ENCODE data around the gene NAB1. TPM values are rescaled to one million over a fixed set of nuclear protein-coding genes. Genes with fewer than 3 reads are reported as not detected.

NAB1 gene
- total RNA-seq, 6 experiments from 2014 or later, result 22.0 to 29.9 (median 23.8) TPM

DNA sequence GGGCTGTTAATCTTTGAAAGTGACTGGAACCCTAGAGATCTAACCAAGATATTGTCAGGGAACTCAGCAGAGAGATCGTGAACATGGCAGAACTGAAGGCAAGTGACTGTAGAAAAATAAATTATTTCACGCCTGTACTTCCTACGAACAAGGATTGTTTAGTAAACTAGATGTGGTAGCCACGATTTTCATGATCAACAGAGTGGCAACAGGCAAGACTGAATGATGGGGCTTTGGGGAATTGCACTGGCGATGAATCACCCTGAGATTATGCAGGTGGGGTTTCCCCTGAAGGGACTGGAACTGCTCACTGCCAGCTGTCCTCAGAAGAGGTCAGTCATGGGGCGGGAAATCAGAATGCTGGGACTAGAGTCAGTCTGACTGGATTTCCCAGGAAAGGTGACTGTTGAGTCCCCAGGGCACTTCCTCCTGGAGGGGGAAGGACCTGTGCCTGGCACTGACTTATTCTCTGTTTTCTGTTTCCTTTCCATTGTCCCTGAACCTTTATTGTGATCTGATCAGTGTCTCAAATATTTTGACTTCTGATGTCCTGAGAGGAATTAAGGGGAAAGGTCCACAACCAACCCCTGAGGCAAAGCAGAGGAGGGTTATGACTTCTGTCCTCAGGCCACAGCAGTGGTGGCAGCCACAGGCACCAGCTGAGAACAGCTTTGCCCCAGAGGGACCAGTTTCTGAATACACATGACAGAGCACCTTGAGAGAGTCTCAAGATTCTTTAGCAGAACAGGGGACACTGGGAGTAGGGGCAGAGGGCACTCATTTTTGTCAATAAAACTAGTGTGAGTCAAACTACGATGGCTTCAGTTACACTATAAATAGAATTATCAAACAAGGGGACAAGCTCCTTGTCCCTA is 70.0 kb downstream of the NAB1 start:
- no peaks in the 10 kb centered on the region for H3K36me3 ChIP-seq
- no peak overlapping the region for H3K4me3 ChIP-seq
- ATAC-seq, result peak; percentile 30 to 94 (median 64)
- intact Hi-C loops (cut with DNase I), result no loop called here
- no peaks in the 10 kb centered on the region for H3K4me1 ChIP-seq
- 38% methylated on average over 7 of the region's 7 CpGs for WGBS (ENCODE audit: insufficient coverage, low coverage, low lambda C conversion rate, missing lambda C conversion rate)
- H3K9me3 ChIP-seq, result no peaks in the 10 kb centered on the region
- no peak overlapping the region for H3K27ac ChIP-seq
- peak in 1 of 3 donors; percentile 56 for DNase-seq
- no peaks in the 10 kb centered on the region for H3K27me3 ChIP-seq
- no peak for TF ChIP-seq POLR2A (IDR thresholded peaks at IDR 0.05)
- TF ChIP-seq, protein P1, sequence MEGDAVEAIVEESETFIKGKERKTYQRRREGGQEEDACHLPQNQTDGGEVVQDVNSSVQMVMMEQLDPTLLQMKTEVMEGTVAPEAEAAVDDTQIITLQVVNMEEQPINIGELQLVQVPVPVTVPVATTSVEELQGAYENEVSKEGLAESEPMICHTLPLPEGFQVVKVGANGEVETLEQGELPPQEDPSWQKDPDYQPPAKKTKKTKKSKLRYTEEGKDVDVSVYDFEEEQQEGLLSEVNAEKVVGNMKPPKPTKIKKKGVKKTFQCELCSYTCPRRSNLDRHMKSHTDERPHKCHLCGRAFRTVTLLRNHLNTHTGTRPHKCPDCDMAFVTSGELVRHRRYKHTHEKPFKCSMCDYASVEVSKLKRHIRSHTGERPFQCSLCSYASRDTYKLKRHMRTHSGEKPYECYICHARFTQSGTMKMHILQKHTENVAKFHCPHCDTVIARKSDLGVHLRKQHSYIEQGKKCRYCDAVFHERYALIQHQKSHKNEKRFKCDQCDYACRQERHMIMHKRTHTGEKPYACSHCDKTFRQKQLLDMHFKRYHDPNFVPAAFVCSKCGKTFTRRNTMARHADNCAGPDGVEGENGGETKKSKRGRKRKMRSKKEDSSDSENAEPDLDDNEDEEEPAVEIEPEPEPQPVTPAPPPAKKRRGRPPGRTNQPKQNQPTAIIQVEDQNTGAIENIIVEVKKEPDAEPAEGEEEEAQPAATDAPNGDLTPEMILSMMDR (IDR thresholded peaks at IDR 0.05), result no peak

DNA sequence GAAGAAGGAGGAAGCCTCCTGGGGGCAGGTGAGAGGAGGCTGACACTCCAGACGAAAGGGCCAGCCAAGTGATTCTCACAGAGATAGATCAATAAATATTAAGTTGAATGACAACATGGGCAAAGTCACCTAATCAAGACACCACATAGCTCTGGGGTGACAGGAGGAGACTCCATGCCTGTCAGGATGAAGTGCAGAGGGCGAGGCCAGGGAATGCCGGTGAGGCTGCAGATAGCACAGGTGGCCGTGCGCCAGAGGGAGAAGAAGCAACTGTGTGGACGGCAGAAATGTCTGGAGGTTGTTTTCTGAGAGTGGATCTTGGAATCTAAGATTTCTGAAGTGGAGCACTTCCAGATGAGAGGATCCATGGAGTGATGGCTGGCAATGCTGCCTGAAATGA is 71.4 kb downstream of the NAB1 start:
- ATAC-seq (no peak), DNase-seq (no peak)
- no peaks in the 10 kb centered on the region for H3K4me1 ChIP-seq
- no peaks in the 10 kb centered on the region for H3K36me3 ChIP-seq
- H3K9me3 ChIP-seq, result no peaks in the 10 kb centered on the region
- H3K27me3 ChIP-seq, result no peaks in the 10 kb centered on the region
- TF ChIP-seq, protein P1 (IDR thresholded peaks at IDR 0.05), result no peak
- no peak for TF ChIP-seq POLR2A (IDR thresholded peaks at IDR 0.05)
- no peak overlapping the region for H3K4me3 ChIP-seq
- no peak overlapping the region for H3K27ac ChIP-seq
- intact Hi-C loops (cut with DNase I), result no loop called here
- 91% methylated on average over 6 of the region's 6 CpGs for WGBS (ENCODE audit: insufficient coverage, low coverage, low lambda C conversion rate, missing lambda C conversion rate)

DNA sequence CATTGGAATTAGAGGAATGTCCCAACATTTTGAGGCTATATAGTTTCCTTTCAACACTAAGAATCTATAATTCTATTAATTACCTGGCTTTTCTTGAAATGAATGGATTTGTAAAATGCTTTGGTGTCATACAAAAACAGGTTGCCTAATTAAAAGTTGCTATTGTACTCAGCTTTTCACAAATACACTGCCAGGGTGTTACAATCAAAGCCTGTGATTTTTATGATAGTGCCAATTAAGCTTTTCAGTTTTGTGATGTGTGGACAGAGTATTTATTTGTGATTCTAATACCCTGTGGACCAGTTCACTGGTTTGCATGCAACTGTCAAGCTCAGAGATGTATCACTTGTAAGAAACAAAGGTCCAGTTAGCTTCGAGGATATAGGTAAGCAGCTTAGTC is 71.8 kb downstream of the NAB1 start:
- no peak for ATAC-seq
- TF ChIP-seq, protein P1 (IDR thresholded peaks at IDR 0.05), result no peak
- TF ChIP-seq POLR2A (IDR thresholded peaks at IDR 0.05), result no peak
- H3K4me3 ChIP-seq, result no peak overlapping the region
- no peaks in the 10 kb centered on the region for H3K36me3 ChIP-seq
- 71% methylated on average over 1 of the region's 1 CpG for WGBS (ENCODE audit: insufficient coverage, low coverage, low lambda C conversion rate, missing lambda C conversion rate)
- intact Hi-C loops (cut with DNase I), result no loop called here
- DNase-seq, result no peak
- H3K4me1 ChIP-seq, result no peaks in the 10 kb centered on the region
- H3K9me3 ChIP-seq, result no peaks in the 10 kb centered on the region
- no peaks in the 10 kb centered on the region for H3K27me3 ChIP-seq
- H3K27ac ChIP-seq, result no peak overlapping the region

DNA sequence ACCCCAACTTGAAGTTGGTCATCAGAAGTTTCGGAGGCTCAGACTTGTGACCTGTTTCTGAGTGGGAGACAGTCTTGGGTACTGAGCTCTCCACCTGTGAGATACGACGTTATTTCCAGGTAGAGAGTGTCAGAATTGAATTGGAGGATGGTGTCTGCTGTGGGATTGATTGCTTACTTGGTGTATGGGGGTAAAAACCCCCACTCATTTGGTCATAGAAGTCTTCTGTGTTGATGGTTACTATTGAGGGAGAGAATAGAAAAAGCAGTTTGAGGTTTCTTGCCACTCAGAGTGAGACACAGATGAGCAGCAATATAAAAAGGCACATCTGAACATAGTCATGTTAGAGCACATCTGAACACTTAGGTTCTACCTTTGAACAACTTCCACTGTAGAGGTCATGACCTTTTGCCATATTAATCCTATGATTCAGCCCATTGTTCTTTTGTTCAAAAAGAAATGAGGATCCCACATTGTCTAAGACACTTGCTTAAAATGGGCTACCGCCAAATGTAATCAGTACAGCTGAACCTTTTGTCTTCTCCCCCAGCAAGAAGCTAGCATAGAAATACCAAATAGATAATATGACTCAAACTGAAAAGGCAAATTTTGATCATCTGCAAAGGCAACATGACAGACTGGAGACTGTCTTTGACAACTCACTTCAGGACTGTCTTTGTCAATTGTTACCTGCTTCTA is 73.3 kb downstream of the NAB1 start:
- intact Hi-C loops (cut with DNase I), result no loop called here
- WGBS (ENCODE audit: insufficient coverage, low coverage, low lambda C conversion rate, missing lambda C conversion rate), result 68% methylated on average over 4 of the region's 4 CpGs
- no peak for TF ChIP-seq POLR2A (IDR thresholded peaks at IDR 0.05)
- TF ChIP-seq, protein P1 (IDR thresholded peaks at IDR 0.05), result no peak
- Histone ChIP-seq H3K27me3 (no peaks in the 10 kb centered on the region), H3K4me1 (no peaks in the 10 kb centered on the region), H3K27ac (no peak overlapping the region), H3K9me3 (no peaks in the 10 kb centered on the region), H3K36me3 (no peaks in the 10 kb centered on the region), H3K4me3 (no peak overlapping the region)
- no peak for DNase-seq
- no peak for ATAC-seq

Measured in right lobe of liver (tissue), 6 donors.